ENCODE data around the gene VAV2. TPM values are rescaled to one million over a fixed set of nuclear protein-coding genes. Genes with fewer than 3 reads are reported as not detected.

Gene VAV2
- total and polyA plus RNA-seq, 2 experiments from 2014 or later: 8.1 to 28.9 TPM

DNA sequence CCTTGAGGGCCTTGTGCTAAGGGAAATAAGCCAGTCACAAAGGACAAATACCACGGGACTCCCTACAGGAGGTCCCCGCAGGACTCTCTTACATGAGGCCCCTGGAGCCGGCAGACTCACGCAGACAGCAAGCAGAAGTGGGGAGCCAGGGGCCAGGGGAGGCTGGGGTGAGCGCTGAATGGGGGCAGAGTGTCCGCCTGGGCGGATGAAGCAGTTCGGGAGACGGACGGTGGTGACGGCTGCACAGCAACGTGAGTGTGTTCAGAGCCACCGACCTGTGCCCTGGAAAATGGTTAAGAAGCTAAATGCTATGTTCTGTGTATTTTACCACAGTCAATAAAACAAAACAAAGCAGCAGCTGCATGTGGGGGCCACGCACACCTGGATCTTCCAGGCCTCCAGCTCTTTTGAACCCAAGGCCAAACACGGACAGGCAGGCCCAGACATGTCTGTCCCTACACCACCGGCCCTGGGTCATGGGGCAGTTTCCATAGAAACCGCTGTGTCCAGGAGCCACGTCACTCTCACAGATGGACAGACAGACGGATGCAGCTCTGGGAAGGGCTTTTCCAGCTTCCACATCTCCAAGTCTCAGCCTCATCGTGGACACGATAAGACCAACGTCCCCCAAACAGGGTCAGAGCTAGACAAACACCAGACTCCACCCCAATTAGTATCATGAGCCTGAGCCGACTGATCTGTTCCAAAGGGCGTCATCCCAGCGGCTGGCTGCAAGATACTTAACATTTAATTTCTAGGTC is 103.9 kb downstream of the VAV2 start:
- no peak for TF ChIP-seq STAT1 (IDR thresholded peaks at IDR 0.05; ENCODE audit: unreplicated experiment)
- TF ChIP-seq, protein P1, sequence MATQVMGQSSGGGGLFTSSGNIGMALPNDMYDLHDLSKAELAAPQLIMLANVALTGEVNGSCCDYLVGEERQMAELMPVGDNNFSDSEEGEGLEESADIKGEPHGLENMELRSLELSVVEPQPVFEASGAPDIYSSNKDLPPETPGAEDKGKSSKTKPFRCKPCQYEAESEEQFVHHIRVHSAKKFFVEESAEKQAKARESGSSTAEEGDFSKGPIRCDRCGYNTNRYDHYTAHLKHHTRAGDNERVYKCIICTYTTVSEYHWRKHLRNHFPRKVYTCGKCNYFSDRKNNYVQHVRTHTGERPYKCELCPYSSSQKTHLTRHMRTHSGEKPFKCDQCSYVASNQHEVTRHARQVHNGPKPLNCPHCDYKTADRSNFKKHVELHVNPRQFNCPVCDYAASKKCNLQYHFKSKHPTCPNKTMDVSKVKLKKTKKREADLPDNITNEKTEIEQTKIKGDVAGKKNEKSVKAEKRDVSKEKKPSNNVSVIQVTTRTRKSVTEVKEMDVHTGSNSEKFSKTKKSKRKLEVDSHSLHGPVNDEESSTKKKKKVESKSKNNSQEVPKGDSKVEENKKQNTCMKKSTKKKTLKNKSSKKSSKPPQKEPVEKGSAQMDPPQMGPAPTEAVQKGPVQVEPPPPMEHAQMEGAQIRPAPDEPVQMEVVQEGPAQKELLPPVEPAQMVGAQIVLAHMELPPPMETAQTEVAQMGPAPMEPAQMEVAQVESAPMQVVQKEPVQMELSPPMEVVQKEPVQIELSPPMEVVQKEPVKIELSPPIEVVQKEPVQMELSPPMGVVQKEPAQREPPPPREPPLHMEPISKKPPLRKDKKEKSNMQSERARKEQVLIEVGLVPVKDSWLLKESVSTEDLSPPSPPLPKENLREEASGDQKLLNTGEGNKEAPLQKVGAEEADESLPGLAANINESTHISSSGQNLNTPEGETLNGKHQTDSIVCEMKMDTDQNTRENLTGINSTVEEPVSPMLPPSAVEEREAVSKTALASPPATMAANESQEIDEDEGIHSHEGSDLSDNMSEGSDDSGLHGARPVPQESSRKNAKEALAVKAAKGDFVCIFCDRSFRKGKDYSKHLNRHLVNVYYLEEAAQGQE (IDR thresholded peaks at IDR 0.05; ENCODE audit: unreplicated experiment): no peak
- TF ChIP-seq, protein P2, sequence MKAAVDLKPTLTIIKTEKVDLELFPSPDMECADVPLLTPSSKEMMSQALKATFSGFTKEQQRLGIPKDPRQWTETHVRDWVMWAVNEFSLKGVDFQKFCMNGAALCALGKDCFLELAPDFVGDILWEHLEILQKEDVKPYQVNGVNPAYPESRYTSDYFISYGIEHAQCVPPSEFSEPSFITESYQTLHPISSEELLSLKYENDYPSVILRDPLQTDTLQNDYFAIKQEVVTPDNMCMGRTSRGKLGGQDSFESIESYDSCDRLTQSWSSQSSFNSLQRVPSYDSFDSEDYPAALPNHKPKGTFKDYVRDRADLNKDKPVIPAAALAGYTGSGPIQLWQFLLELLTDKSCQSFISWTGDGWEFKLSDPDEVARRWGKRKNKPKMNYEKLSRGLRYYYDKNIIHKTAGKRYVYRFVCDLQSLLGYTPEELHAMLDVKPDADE (IDR thresholded peaks at IDR 0.05): no peak
- no peak for TF ChIP-seq JUNB (IDR thresholded peaks at IDR 0.05; ENCODE audit: unreplicated experiment)
- no peak for TF ChIP-seq EZH2phosphoT487 (IDR thresholded peaks at IDR 0.05; ENCODE audit: unreplicated experiment)
- TF ChIP-seq, protein P3, sequence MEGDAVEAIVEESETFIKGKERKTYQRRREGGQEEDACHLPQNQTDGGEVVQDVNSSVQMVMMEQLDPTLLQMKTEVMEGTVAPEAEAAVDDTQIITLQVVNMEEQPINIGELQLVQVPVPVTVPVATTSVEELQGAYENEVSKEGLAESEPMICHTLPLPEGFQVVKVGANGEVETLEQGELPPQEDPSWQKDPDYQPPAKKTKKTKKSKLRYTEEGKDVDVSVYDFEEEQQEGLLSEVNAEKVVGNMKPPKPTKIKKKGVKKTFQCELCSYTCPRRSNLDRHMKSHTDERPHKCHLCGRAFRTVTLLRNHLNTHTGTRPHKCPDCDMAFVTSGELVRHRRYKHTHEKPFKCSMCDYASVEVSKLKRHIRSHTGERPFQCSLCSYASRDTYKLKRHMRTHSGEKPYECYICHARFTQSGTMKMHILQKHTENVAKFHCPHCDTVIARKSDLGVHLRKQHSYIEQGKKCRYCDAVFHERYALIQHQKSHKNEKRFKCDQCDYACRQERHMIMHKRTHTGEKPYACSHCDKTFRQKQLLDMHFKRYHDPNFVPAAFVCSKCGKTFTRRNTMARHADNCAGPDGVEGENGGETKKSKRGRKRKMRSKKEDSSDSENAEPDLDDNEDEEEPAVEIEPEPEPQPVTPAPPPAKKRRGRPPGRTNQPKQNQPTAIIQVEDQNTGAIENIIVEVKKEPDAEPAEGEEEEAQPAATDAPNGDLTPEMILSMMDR (conservative IDR thresholded peaks at IDR 0.05; ENCODE audit: low read depth in 2 of 2): no peak
- no peak for TF ChIP-seq ZNF331 (CRISPR knock-in tag; IDR thresholded peaks at IDR 0.05; ENCODE audit: low read depth)
- TF ChIP-seq CREB1 (CRISPR knock-in tag; IDR thresholded peaks at IDR 0.05; ENCODE audit: low read depth): no peak
- TF ChIP-seq ZNF114 (CRISPR knock-in tag; IDR thresholded peaks at IDR 0.05): no peak
- Mint-ChIP-seq H3K4me3 (no peak overlapping the region), H3K27me3 (ENCODE audit: insufficient read depth, low read depth, poor library complexity) (peaks cover 14% of the 10 kb centered on the region), H3K27ac (peak overlapping the region; percentile 92), H3K4me1 (peaks cover 58% of the 10 kb centered on the region), H3K36me3 (ENCODE audit: low read depth) (peaks cover 2% of the 10 kb centered on the region; the same call in 1 of the 3 replicates), H3K9me3 (no peaks in the 10 kb centered on the region; the same call in 2 of the 3 replicates)
- Histone ChIP-seq H3K9me2 (ENCODE audit: insufficient read depth) (no peaks in the 10 kb centered on the region), H3K36me3 (ENCODE audit: insufficient read depth) (no peaks in the 10 kb centered on the region), H3K27ac (ENCODE audit: low read depth) (peak overlapping the region; percentile 39), H3F3A (replicated peaks; ENCODE audit: low read depth) (no peaks in the 10 kb centered on the region), H3K4me1 (ENCODE audit: insufficient read depth) (no peaks in the 10 kb centered on the region), H2AFZ (no peak overlapping the region), H3K79me2 (replicated peaks; ENCODE audit: insufficient read depth) (peaks cover 45% of the 10 kb centered on the region), H3K27me3 (ENCODE audit: insufficient read depth) (no peaks in the 10 kb centered on the region), H3K4me3 (no peak overlapping the region), H4K20me1 (replicated peaks; ENCODE audit: insufficient read depth) (no peaks in the 10 kb centered on the region; the same call in 1 of the 2 replicates), H3K4me2 (no peak overlapping the region)
- DNase-seq (ENCODE audit: low spot score) (no peak), ATAC-seq (peak; percentile 10)

Data from GM23338 (cell line).